ENCODE measurements around the gene MACROD2.
"Not testable (repeated sequence)": the region's sequence is repeated elsewhere in the genome, so short reads cannot be mapped to it uniquely, and the experiment has no call there.

The MACROD2 gene

DNA sequence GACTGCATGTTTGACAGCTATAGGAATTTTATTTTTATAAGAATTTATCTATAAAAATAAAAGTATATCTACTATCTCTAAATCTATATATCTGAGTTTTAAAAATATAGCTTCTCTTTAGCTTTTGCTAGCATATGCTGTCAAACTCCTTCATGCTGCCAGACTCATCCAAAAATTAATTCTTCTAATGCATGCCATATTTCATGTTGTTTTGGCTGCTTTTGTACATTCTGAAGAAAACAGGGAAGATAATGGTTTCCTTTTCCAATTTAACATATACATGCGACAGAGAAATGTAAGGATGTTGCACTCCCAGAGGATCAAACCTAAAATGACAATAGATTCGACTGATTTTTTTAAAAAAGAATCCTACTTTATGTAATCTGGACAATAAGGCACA, 919.3 kb downstream of the MACROD2 start:
- no peak for DNase-seq (ENCODE audit: low read depth)

DNA sequence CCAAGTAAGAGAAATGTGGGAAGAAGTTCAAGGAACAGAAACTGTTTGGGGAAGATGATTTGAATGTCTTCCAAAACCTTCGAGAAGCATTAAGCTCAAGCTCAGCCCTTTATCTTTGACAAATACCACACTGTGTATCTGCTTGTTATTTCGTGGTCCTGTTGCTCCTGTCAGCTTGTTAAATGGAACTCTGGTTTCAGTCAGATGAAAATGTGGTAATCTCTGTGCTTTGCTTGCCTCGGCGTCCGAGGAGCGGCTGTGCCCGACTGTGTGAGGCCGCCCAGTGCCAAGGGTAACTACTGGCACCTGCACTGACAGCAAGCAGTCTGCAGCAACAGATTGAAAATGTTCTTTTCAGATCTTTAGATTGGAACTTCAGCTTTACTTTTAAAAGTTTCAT, 920.0 kb downstream of the MACROD2 start:
- DNase-seq (ENCODE audit: low read depth): no peak

DNA sequence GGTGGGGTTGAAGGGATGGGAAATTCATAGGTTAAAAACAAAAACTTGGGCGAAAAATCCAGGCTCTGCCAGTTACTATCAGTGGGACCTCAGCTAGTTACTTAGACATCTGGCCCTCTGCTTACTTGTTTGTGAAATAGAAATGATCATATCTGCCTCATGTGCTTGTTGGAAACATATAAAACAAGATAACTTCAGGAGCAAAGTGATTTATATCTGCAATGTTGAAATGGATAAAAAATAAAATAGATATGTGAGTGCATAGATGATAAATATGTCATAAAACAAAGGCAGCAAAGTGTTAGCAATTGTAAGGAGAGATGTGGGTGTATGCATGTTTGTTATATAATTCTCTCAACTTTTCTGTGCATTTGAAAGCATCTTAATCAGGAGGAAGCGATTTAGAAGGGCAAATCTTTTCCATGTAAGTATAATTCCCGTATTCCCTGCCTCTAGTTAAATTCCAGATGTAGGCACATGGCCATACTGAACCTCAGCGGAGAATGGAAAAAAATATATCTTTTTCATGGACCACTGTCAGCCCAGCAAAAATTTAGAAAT, 921.1 kb downstream of the MACROD2 start:
- DNase-seq (ENCODE audit: low read depth): no peak

DNA sequence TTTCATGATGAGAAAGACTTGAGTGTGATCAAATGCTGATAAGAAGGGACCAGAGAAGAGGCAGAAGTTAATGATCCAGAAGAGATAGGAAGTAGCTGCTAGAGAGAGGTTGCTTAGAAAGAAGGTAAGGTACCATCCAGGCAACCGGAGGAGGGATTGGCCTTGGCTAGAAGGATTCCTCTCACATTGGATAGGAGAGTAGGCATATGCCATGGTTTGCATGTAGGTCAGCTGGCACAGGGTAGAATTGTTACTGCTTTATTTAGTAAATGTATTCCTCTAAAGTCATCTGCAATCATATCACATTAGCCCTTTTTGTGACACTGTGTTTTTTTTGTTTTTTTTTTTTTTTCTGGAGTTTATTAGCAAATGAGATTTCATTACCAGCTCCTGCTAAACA, 923.0 kb downstream of the MACROD2 start:
- DNase-seq (ENCODE audit: low read depth): no peak

DNA sequence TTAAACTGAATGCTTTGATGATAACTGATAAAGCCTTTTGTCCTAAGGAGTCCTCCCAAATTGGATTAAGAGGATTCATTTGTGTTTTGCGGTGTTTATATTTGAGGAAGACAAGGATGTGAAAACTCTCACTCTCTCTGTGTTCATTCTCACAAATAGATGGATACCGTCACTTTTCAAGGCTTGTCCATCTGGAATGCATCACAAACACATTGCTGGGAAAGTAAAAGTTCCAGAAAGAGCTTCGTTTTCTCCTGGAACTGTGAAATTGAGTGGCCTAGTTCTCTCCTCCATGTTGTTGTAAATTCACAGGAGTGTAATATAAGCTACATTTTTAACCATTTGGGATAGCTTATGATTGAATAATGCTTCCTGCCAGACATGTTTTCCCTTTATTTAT, 923.7 kb downstream of the MACROD2 start:
- DNase-seq (ENCODE audit: low read depth): no peak

DNA sequence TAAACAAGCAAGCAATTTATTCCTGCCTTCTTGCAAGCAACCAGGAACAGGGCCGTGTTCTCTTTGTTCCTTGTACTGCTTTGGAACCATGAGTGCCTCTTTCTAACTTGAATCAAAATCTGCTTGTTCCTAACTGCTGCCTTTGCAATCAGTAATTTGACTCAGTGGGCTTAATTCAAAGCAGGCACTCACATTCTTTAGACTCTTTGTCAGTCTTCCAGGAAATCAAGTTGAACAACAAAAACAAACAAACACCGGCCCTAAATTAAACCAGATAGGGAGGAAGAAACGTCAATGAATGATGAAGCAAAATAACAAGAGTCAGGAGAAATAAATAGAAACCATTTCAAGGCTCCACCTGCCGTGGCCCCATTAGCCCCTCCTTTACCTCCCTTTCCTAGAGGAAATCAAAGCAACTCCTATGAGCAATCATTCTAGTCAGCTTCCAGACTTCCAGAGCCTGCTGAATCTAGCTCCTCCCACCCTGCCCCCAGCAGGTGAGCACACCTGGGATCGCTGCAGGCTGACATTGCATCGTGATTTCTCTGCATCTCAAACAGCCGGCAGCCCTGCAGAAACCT, 924.3 kb downstream of the MACROD2 start:
- DNase-seq (ENCODE audit: low read depth): no peak

DNA sequence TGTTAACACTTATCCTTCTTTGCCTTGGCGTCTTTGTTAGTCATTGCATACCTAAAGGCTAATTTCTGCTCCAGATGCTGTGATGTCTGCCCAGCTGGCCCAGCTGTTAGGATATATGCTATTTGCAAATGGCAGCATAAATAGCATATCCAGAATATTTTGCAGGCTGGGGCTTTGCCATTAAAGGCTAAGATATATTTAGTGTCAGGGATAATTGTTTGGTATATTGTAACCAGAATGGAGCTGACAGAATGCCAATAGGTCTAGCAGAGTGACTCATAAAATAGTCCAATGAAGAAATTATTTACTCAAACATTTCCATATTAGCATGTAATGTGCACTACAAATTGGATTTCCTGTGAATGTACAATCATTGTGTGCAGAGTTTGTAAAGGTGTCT, 926.2 kb downstream of the MACROD2 start:
- no peak for DNase-seq (ENCODE audit: low read depth)

DNA sequence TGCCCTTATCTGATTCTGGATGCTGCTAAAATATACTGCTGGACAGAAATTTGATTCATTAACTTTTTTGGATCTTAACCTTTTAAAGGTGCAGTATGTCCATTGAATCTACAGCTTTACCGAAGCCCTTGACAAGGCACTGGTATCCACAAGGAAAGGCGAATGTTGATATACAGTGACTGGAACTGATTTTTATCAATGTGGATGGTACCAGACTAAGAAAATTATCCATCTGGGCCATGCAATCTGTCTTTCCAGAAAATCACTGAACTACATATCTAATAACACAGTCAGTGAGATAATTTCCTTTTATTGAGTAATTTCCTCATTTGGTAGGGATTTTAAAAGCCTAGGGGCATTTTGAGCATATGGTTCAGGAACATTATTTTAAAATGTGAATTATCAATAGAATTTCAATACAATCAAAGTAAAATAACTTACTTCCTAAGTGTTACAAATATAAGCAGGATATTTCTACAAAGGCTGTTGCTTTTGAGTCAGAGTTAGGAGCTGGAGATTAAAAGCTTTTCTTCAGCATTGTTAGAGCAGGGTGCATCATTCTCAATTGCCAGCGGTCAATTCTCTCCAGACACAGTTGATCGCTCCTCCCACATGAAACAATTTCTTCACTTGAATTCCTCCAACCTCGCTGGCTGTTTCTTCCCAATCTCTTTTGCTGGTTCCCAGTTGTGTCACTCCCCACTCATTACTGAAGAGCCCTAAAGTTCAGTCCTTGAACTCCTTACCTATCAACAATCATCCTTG, 927.4 kb downstream of the MACROD2 start:
- DNase-seq (ENCODE audit: low read depth): no peak

DNA sequence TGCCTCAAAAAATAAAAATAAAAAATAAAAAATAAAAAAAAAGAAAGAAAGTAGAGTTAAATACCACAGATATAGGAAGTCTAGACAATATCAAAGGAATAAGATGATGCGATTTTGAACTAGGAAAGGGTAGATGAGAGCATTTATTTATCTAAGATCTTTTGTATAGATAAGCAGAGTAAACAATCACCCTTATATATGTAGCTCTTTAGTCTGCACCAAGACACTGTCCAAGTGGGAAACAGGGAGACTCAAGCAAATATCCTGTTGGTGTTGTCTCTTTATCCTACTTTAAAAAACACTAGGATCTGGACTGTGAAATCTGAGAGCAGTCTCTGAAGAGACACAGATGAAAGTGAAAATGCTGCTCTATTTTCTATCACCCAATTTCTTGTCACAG, 929.1 kb downstream of the MACROD2 start:
- DNase-seq (ENCODE audit: low read depth): no peak

DNA sequence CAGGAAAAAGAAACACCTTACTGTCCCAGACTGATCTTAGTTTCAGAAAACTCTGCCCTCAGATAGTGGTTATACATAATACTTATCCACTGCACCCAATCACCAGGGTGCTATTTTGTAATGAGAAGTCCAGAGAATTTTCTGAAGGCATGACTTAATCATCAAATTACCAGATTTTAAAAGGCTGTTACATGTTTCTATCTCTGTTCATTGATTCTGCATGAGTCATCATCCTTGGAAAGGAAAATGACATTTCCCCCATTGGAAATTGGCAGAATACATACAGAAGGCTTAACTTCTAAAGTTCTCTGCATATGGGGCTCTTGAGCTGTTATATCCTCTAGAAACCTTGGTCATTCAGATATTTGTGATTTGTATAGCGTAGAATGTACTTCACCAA, 930.0 kb downstream of the MACROD2 start:
- no peak for DNase-seq (ENCODE audit: low read depth)

DNA sequence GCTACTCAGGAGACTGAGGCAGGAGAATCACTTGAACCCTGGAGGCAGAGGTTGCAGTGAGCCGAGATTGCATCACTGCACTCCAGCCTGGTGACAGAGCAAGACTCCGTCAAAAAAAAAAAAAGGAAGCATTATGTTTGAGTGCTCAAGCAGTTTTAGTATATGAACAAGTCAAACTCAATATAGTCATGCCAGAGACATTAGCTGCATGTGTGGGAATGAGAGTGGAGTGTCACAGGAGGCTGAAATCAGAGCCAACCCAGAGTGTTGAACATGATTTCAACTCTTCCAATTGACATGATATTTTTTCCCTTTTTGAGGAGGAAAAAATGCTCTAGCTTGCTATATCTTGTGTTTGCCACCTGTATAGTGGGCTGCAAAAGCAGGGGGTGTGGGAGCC, 931.1 kb downstream of the MACROD2 start:
- DNase-seq (ENCODE audit: low read depth): not testable (repeated sequence)

DNA sequence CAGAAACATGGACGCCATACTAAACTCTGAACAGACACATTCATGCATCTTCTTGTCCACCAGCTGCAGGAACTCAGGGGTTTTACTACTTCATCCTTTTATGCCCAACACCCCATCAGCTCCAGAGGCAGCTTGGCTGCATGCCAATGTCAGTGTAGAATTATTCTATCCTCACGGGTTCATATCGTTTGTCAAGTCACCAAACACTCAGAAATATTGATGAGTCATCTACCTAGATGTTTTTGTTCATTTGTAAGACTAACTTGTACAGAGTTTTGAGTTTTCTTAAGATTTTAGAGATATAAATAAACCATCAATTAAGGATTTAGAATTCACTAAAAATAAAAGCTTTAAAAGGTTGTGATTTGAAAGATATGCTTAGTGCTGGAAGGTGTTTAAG, 932.8 kb downstream of the MACROD2 start:
- no peak for DNase-seq (ENCODE audit: low read depth)

DNA sequence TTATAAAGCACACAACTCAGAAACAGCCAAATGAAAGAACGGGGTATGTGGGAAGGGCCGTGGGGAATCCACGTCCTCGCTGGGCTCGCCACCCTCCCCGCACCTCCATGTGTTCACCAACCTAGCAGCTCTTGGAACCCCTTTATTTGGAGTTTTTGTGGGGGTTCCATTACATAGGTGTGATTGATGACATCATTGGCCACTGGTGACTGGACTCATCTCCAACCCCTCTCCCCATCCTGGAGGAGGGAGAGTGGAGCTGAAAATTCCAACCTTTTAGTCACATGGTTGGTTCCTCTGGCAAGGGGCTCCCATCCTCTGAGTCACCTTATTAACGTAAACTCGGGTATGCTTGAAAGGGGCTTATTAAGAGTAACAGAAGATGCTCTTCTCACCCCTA, 934.1 kb downstream of the MACROD2 start:
- DNase-seq (ENCODE audit: low read depth): no peak

DNA sequence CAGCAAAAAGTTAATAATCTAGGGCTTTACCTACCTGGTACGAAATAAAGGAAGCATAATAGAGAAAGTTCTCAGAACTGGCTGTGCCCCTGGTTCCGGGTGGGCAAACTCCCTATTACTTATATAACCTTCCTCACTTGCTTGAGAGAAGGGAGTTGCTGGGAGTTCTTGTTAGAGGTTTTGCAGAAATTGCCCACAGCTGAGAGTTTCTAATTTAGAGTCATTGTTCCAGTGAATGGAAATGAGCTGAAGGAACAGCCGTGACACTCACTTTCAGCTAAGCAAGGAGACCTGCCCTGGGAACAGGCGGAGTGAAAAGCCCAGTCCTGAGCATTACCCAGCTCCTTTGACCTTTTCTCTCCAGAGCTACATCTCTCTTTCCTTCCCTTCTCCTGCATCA, 936.7 kb downstream of the MACROD2 start:
- DNase-seq (ENCODE audit: low read depth): no peak

DNA sequence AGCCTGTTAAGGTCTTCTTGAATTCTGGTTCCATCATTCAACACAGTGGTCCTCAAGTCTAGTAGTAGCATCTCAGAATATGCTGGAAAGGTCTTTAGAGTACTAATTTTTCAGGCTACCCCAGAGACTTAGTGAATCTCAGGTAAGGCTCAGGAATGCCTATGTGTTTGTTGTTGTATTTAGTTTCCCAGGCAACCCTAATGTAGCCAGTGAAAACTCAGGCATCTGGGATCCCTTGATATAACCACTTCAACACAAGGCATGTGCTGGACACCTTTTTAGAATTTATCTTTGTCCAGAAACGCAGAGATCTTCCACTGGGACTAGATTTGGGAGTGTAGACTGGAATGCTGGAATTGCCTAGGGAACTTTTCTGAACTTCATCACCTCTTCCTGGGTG, 940.0 kb downstream of the MACROD2 start:
- no peak for DNase-seq (ENCODE audit: low read depth)

DNA sequence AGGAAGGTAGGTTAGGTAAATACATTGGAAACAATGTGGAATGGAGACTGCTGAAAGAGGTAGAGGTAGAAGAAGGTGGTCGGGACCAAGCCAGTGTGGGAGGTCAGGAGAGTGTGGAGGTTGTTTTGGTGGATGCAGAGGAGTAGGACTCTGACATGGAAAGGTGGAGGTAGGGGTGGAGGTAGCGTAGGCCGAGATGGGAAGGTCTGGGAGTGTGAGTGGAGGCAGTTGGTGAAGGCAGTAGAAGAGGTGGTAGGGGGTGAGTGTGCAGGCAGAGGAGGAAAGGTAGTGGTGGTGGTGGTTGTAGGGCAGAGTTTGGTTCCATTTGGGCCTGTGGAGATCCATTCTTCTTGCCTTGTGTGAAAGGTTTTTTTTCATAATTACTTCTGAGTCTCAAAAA, 941.7 kb downstream of the MACROD2 start:
- no peak for DNase-seq (ENCODE audit: low read depth)

DNA sequence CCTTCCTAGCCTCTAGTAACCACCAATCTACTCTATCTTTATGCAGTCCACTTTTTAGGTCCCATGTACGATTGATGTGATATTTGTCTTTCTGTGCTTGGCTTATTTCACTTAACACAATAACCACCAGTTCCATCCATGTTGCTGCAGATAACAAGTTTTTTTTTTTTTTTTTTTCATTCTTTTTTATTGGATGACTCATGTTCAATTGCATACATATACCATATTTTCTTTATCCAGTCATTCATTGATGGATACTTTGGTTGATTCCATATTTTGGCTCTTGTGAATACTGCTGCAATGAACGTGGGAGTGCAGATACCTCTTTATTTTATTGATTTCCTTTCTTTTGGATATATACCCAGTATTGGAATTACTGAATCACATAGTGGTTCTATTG, 942.5 kb downstream of the MACROD2 start:
- DNase-seq (ENCODE audit: low read depth): no peak

DNA sequence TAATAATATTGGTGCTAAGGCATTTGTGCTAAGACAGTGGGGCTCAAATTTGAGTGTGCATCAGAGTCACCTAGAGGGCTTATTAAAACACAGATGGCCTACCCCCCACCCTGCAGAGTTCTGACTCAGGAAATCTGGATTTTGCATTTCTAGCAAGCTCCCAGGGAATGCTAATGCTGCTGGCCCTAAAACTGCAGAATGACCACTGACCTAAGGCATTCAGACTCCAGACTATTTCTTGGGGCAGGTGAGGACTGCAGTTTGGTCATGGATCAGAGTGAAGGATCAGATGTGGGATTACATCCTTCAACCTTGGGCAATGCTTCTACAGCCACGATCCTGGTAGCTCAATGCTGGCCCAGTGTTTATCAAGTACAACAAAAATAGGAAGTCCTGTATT, 952.2 kb downstream of the MACROD2 start:
- DNase-seq (ENCODE audit: low read depth): no peak

DNA sequence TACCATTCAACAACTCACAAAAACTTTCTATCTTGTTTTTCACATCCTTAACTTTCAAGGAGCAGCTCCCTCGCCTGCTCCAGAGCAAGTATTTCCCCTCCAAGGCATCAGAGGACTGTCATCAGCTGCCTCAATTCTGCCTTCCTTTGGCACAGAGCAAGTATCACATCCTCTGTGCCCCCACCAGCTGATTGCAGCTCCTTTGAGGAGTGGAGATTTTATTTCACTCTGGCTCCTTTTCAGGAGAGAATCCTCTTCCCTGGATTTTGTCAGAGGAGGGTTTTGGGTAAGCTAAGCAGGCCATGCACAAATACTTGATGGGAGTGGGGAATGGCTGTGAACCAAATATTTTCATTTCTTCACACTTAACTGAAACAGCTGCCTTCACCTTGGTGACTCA, 952.6 kb downstream of the MACROD2 start:
- DNase-seq (ENCODE audit: low read depth): no peak

DNA sequence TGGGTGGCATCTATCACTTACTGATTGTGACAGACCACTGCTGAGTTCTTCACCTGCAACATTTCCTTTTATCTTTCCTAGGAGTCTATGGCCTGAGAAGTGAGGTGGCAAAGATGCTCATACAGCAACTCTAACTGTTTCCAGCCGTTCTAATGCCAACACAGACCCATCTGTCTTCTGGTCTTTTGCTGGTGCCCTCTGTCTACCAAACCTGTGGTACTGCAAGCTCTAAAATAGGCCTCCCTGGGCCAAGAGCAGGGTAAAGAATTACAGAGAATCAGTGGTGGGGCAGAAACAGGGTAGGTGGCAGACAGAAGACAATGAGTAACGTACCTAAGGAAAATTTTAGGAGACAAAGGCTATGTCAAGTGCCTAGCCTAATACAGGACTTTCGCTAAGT, 953.1 kb downstream of the MACROD2 start:
- no peak for DNase-seq (ENCODE audit: low read depth)

DNA sequence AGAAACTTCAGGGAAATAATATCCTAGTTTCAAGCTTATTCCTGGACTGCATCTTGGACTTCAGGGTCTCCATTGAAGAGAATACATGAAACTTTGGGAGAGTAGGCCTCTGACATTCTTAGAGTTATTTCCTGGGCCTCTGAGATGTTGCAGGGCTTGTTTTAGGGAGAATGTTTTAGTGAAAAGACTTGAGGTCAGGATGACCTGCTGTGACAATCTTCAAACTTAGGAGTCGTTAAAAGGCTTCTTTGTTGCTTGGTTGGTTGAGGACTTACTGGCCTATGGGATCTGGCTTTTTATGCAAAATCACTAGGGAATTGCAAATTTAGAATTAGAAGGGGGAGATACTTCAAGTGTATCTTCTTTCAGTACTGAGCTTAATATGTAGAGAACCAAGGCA, 955.3 kb downstream of the MACROD2 start:
- no peak for DNase-seq (ENCODE audit: low read depth)

DNA sequence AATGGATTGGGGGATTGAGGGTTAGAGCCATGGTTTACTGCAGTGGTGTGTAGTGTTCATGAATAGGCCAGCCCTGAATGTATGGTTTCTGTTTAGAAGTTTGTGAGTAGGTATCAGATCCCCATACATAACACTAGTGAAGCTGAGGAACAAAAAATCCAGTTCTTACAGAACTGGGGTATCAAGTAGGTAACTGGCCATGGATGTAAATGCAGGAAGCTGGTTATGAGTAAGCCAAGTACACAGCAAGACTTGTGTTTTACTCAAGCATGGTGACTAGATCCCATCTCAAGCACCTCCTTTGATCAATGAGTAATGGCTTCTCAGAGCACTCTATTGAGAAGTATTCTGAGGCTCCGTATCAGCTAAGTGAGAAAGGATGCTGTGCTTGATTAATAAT, 955.8 kb downstream of the MACROD2 start:
- DNase-seq (ENCODE audit: low read depth): no peak

DNA sequence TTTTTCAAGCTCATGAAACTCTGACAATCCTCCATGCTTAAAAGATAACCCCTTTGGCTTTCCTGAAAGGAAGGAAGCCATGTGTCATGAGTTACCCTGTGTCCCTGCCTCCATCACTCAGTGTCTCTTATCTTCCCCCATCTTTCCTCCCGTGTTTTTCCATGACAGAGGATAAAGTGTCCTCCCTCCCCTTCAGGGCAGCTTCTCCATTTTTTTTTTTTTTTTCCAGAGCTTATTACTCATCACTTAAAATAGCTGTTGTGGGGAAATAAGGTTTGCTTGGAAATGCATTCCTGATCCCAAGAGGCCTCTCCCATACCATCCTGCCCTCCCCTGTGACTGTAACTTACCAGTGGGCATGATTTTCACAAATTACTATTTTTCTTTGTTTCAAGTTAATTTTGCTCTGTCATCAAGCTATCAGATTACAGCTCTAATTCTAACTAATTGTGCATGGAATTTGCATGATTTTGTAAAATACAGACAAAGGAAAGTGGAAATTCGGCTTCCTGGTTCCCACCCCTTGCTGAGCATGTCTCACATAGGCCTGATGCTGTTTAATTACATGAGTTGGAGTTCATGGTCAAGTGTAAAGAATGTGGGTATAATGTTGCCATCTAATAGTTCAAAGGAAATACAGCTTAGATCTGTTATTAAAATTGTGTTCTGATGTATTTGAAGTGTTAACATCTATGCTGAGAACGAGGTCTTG, 956.5 kb downstream of the MACROD2 start:
- DNase-seq (ENCODE audit: low read depth): no peak

Measured in activated T-helper 1 cell treated with Interleukin-2 at 50 U/mL for 16 hours (primary cell).